HEK293T (cell line): ENCODE data around the gene BEND5.

Source experiments
- CTCF ChIA-PET: fragments of 350-600 bp; formaldehyde crosslinking; extraction: SDS; loops from one replicate; lab custom pipeline; 2021; ENCODE audit warnings: antibody characterized with exemption, inconsistent platforms; lab: Yijun Ruan, JAX
- POLR2A ChIA-PET: fragments of 350-600 bp; formaldehyde crosslinking; extraction: SDS; loops from one replicate; lab custom pipeline; 2020; ENCODE audit warnings: antibody characterized with exemption, inconsistent platforms; lab: Yijun Ruan, JAX
- DNase-seq: peaks from one replicate; pipeline ENCODE4 v3.0.0; 2012; ENCODE audit warnings: mixed read lengths; ENCODE audit errors: extremely low spot score
- ARNT ChIP-seq: fragments of 450-650 bp; IDR thresholded peaks from 2 replicates; pipeline ENCODE4 v1.6.1; 2017; ENCODE audit warnings: mild to moderate bottlenecking
- BHLHE40 ChIP-seq: fragments of 450-650 bp; IDR thresholded peaks from 2 replicates; pipeline ENCODE4 v1.6.1; 2016; ENCODE audit warnings: mild to moderate bottlenecking, moderate library complexity, borderline replicate concordance
- CTBP1 ChIP-seq: fragments of 450-650 bp; IDR thresholded peaks from 2 replicates; pipeline ENCODE4 v1.6.1; 2016; ENCODE audit warnings: borderline replicate concordance
- ELF4 ChIP-seq: fragments of 450-650 bp; IDR thresholded peaks from 2 replicates; pipeline ENCODE4 v1.6.1; 2017; ENCODE audit warnings: antibody characterized with exemption
- FOXA1 ChIP-seq: fragments of 450-650 bp; IDR thresholded peaks from 2 replicates; pipeline ENCODE4 v1.6.1; 2016; ENCODE audit warnings: mild to moderate bottlenecking
- FOXK2 ChIP-seq: fragments of 450-650 bp; IDR thresholded peaks from 2 replicates; pipeline ENCODE4 v1.6.1; 2016; ENCODE audit warnings: mild to moderate bottlenecking
- FOXM1 ChIP-seq: fragments of 450-650 bp; IDR thresholded peaks from 2 replicates; pipeline ENCODE4 v1.6.1; 2017; ENCODE audit warnings: mild to moderate bottlenecking, borderline replicate concordance
- HDGF ChIP-seq: fragments of 450-650 bp; IDR thresholded peaks from 2 replicates; pipeline ENCODE4 v1.6.1; 2017; ENCODE audit warnings: antibody characterized with exemption, borderline replicate concordance
- L3MBTL2 ChIP-seq: fragments of 450-650 bp; conservative IDR thresholded peaks from 2 replicates; pipeline ENCODE4 v1.6.1; 2016; ENCODE audit warnings: mild to moderate bottlenecking
- LEF1 ChIP-seq: fragments of 450-650 bp; IDR thresholded peaks from 2 replicates; pipeline ENCODE4 v1.6.1; 2017; ENCODE audit warnings: mild to moderate bottlenecking, borderline replicate concordance
- NFRKB ChIP-seq: fragments of 450-650 bp; IDR thresholded peaks from 2 replicates; pipeline ENCODE4 v1.6.1; 2016; ENCODE audit warnings: mild to moderate bottlenecking, moderate library complexity
- SP1 ChIP-seq: fragments of 450-650 bp; IDR thresholded peaks from 2 replicates; pipeline ENCODE4 v1.6.1; 2017
- SUZ12 ChIP-seq: fragments of 450-650 bp; IDR thresholded peaks from 2 replicates; pipeline ENCODE4 v1.6.1; 2016; ENCODE audit warnings: mild to moderate bottlenecking
- TARDBP ChIP-seq: fragments of 450-650 bp; IDR thresholded peaks from 2 replicates; pipeline ENCODE4 v1.6.1; 2016
- ZNF384 ChIP-seq: fragments of 450-650 bp; IDR thresholded peaks from 2 replicates; pipeline ENCODE4 v1.6.1; 2016
- TF ChIP-seq, protein P1 (sequence below): fragments of 450-650 bp; IDR thresholded peaks from 2 replicates; pipeline ENCODE4 v1.6.1; 2016

BEND5 gene

GRCh38 chr1:48746906-48747305 is 29.8 kb downstream of the BEND5 start:
- ChIA-PET POLR2A (no interaction called here), CTCF (interaction anchor here (0.6 kb wide), 1 partner anchor 771 kb away, joined by 3 read pairs; no protein-coding TSS in a partner anchor)
- TF ChIP-seq FOXK2 (no peak), ARNT (no peak), SP1 (no peak), ELF4 (no peak), NFRKB (no peak), FOXM1 (no peak), FOXA1 (no peak), LEF1 (no peak), SUZ12 (no peak), ZNF384 (no peak), TARDBP (no peak), CTBP1 (no peak)
- DNase-seq: no peak

DNA sequence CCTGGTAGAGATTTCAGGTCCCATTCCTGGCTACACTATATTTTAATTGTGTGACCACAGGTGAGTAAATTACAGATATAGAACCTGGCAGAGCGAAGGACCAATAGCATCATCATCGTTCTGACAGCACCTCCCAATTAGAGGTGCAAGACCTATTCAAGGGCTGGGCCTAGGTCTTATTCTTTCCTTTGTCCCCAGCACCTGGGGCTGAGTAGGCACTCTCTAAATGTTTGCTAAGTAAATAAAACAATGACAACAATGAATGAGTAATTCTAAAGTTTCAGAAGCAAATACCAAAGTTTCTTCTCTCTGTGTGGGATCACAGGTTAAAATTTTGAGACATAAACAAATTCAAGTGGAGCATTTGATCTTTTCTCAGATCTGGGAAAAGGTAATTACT is 32.7 kb downstream of the BEND5 start:
- POLR2A ChIA-PET: no interaction called here
- no peak for DNase-seq
- TF ChIP-seq SP1: no peak
- TF ChIP-seq, protein P1, sequence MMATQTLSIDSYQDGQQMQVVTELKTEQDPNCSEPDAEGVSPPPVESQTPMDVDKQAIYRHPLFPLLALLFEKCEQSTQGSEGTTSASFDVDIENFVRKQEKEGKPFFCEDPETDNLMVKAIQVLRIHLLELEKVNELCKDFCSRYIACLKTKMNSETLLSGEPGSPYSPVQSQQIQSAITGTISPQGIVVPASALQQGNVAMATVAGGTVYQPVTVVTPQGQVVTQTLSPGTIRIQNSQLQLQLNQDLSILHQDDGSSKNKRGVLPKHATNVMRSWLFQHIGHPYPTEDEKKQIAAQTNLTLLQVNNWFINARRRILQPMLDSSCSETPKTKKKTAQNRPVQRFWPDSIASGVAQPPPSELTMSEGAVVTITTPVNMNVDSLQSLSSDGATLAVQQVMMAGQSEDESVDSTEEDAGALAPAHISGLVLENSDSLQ: no peak
- no peak for TF ChIP-seq ELF4
- TF ChIP-seq HDGF: no peak
- TF ChIP-seq FOXA1: no peak
- TF ChIP-seq L3MBTL2: no peak
- CTCF ChIA-PET: no interaction called here

DNA sequence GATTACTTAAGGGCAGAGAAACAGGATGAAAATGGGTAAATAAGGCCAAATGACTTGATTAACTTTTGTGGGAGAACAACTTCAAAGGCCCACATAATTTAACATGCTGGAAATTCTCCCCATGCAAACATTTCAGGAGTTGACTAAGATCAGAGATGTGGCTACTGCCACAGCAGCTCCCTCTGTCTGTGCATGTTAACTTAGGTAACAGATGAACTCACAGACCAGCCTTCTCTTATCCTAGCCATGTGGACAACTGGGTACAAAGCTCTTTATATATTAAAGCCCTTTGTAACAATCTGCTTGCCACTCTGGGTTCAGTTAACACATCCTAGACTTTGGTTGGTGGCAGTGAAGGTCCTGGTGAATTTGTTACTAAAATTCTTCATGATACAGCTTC is 33.2 kb downstream of the BEND5 start:
- no peak for DNase-seq
- no peak for TF ChIP-seq NFRKB
- no peak for TF ChIP-seq FOXM1
- TF ChIP-seq TARDBP: no peak
- TF ChIP-seq HDGF: no peak
- TF ChIP-seq, protein P1: no peak
- TF ChIP-seq SP1: no peak
- no peak for TF ChIP-seq LEF1
- no peak for TF ChIP-seq L3MBTL2
- TF ChIP-seq FOXA1: no peak
- TF ChIP-seq ELF4: no peak
- no peak for TF ChIP-seq ARNT
- TF ChIP-seq FOXK2: no peak
- no peak for TF ChIP-seq BHLHE40
- no peak for TF ChIP-seq CTBP1
- TF ChIP-seq SUZ12: no peak
- no peak for TF ChIP-seq ZNF384
- ChIA-PET CTCF (no interaction called here), POLR2A (no interaction called here)

GRCh38 chr1:48741380-48741779 is 35.3 kb downstream of the BEND5 start:
- TF ChIP-seq TARDBP (no peak), SUZ12 (no peak), FOXM1 (no peak), ZNF384 (no peak), LEF1 (no peak), CTBP1 (no peak), FOXK2 (no peak), ELF4 (no peak), L3MBTL2 (no peak), NFRKB (no peak), BHLHE40 (no peak), ARNT (no peak), SP1 (no peak), FOXA1 (no peak), HDGF (no peak)
- TF ChIP-seq, protein P1: no peak
- ChIA-PET POLR2A (no interaction called here), CTCF (interaction anchor here (1.3 kb wide), 1 partner anchor 64 kb away, joined by 4 read pairs; no protein-coding TSS in a partner anchor)
- no peak for DNase-seq

DNA sequence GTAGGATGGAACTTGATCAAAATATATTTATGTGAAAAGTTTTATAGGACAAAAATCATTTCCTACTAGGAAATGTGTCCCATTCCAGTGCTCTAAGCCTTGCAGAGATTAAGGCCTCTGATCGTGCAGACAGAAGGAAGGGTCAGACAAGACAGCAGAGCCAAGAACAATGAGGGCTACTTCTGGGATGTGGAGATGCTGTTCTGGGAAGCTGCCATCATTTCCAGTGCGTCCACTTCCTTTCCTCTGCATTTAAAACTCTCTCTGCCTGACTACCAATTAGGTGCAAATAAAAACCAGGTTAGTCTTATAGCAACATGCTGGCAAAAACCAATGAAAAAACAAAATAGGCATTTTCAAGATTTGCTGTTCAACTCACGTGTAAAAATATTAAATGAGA is 36.1 kb downstream of the BEND5 start:
- ChIA-PET CTCF (interaction anchor here (1.3 kb wide), 1 partner anchor 63 kb away, joined by 4 read pairs; no protein-coding TSS in a partner anchor), POLR2A (no interaction called here)
- no peak for DNase-seq
- no peak for TF ChIP-seq NFRKB
- TF ChIP-seq ARNT: no peak

DNA sequence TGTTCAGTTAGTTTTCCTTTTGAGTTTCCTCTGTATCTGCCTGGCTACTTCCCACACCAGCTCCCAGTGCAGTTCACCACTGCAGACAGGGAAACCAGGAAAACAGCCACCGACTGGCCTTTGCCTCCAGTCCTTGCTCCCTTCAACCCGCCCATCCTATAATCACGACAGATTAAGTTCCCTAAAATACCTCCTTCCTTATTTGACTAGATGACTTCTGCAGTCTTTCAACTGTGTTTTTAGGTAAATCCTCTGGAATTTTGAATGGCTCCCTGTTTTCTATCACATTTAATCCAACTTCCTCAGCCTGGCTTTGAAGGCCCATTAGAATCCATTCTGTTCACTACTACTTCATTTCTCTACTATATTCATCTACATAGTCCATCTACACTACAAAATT is 37.6 kb downstream of the BEND5 start:
- ChIA-PET POLR2A (no interaction called here), CTCF (no interaction called here)
- DNase-seq: no peak
- TF ChIP-seq NFRKB (no peak), TARDBP (no peak), ZNF384 (no peak), ARNT (no peak)
- TF ChIP-seq, protein P1: no peak
